ENCODE results near the gene DOK4. TPM values are rescaled to one million over a fixed set of nuclear protein-coding genes. Genes with fewer than 3 reads are reported as not detected.

DOK4 gene
- total RNA-seq, 2 donors from 2014 or later, result 17.9 to 22.1 TPM

- H3K27ac Mint-ChIP-seq, result no peak overlapping the region
- no peaks in the 10 kb centered on the region for H3K9me3 Mint-ChIP-seq
- TF ChIP-seq, protein P1, sequence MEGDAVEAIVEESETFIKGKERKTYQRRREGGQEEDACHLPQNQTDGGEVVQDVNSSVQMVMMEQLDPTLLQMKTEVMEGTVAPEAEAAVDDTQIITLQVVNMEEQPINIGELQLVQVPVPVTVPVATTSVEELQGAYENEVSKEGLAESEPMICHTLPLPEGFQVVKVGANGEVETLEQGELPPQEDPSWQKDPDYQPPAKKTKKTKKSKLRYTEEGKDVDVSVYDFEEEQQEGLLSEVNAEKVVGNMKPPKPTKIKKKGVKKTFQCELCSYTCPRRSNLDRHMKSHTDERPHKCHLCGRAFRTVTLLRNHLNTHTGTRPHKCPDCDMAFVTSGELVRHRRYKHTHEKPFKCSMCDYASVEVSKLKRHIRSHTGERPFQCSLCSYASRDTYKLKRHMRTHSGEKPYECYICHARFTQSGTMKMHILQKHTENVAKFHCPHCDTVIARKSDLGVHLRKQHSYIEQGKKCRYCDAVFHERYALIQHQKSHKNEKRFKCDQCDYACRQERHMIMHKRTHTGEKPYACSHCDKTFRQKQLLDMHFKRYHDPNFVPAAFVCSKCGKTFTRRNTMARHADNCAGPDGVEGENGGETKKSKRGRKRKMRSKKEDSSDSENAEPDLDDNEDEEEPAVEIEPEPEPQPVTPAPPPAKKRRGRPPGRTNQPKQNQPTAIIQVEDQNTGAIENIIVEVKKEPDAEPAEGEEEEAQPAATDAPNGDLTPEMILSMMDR (conservative IDR thresholded peaks at IDR 0.05), result no peak
- no peaks in the 10 kb centered on the region for H3K9me3 ChIP-seq (ENCODE audit: control insufficient read depth, low read length)
- no peak for DNase-seq
- H3K9ac ChIP-seq (ENCODE audit: extremely low read depth, low read length, poor library complexity, severe bottlenecking), result no peak overlapping the region
- H3K36me3 Mint-ChIP-seq (ENCODE audit: low read depth), result peaks cover 38% of the 10 kb centered on the region
- no peaks in the 10 kb centered on the region for H3K27me3 ChIP-seq (ENCODE audit: control insufficient read depth, insufficient read depth, low read length, poor library complexity, severe bottlenecking)
- no peak overlapping the region for H3K4me3 ChIP-seq (ENCODE audit: low read length)
- no peaks in the 10 kb centered on the region for H3K4me1 Mint-ChIP-seq
- H3K4me1 ChIP-seq (ENCODE audit: control insufficient read depth, insufficient read depth, low read length), result no peaks in the 10 kb centered on the region
- H3K4me3 Mint-ChIP-seq, result no peak overlapping the region
- no peaks in the 10 kb centered on the region for H3K27me3 Mint-ChIP-seq (ENCODE audit: insufficient read depth)
- no peak overlapping the region for H3K27ac ChIP-seq (ENCODE audit: low read depth, low read length)
- 94 to 96% methylated on average over 10 of the region's 10 CpGs for WGBS, 2 experiments (ENCODE audit: insufficient coverage in 1 of 2, insufficient read length in 1 of 2)
- H3K36me3 ChIP-seq (ENCODE audit: control insufficient read depth, insufficient read depth, low read length), result peaks cover 39% of the 10 kb centered on the region
Measured at GRCh38 chr16:57452021-57452420, 34.3 kb downstream of the DOK4 start.

DNA sequence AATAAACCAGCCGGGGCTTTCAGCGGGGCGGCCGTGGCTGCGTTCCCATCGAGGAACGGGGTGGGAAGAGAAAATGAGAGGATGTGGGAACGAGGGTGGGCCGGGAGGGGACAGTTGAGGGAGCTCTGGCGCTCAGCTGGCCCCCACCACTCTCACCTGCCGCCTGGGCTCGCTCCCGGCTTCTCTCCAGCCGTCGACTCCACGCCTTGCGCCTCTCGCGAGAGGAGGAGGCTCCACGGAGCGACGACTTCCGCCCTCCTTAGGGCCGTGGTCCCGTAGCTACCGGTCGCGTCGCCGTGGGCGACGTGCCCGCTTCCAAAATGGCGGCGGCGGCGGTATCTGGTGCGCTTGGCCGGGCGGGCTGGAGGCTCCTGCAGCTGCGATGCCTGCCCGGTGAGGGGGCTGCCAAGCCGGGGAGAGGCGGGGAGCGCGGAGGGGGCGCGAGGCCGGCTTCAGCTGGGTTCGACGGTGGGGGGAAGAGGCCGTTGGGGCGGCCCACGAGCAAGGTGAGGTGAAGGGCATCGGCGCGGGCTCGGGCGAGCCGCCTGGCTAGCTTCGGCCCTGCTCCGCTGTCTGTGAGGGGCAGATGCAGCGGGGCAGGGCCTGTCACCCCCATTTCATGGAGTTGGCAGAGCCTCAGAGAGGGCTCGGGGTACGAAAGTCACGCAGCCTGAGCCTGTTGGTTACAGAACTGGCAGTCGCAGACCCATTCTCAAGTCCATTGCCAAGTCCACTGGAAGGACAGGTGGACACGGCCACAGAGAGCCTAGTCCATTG is 38.9 kb downstream of the DOK4 start, which contains the start of the genes CIAPIN1 and COQ9:
Gene CIAPIN1 (minus strand): TSS at position 200 of the 777 bp plus-strand sequence. CDS start 6,457 bp downstream, outside the sequence.
Gene COQ9 (plus strand): TSS at position 294 of the 777 bp plus-strand sequence. CDS start 27 bp downstream, at position 321.
- peak within 1 kb of the TSS; percentile 91 for H3K27ac Mint-ChIP-seq
- Histone ChIP-seq H3K36me3 (ENCODE audit: control insufficient read depth, insufficient read depth, low read length) (peaks cover 32% of the 10 kb centered on the region), H3K9me3 (ENCODE audit: control insufficient read depth, low read length) (no peaks in the 10 kb centered on the region), H3K4me1 (ENCODE audit: control insufficient read depth, insufficient read depth, low read length) (no peaks in the 10 kb centered on the region), H3K27me3 (ENCODE audit: control insufficient read depth, insufficient read depth, low read length, poor library complexity, severe bottlenecking) (no peaks in the 10 kb centered on the region), H3K9ac (ENCODE audit: extremely low read depth, low read length, poor library complexity, severe bottlenecking) (peak within 1 kb of the TSS; percentile 91), H3K4me3 (ENCODE audit: low read length) (peak within 1 kb of the TSS; percentile 100), H3K27ac (ENCODE audit: low read depth, low read length) (peak within 1 kb of the TSS; percentile 67)
- H3K9me3 Mint-ChIP-seq, result peaks cover 11% of the 10 kb centered on the region
- peaks cover 6% of the 10 kb centered on the region for H3K4me1 Mint-ChIP-seq
- 0% methylated on average over 15 to 68 of the region's 68 CpGs for WGBS, 2 experiments (ENCODE audit: insufficient coverage in 1 of 2, insufficient read length in 1 of 2)
- peak; percentile 96 for DNase-seq
- H3K4me3 Mint-ChIP-seq, result peak within 1 kb of the TSS; percentile 88
- peaks cover 19% of the 10 kb centered on the region for H3K36me3 Mint-ChIP-seq (ENCODE audit: low read depth)
- H3K27me3 Mint-ChIP-seq (ENCODE audit: insufficient read depth), result no peaks in the 10 kb centered on the region
- TF ChIP-seq, protein P1 (conservative IDR thresholded peaks at IDR 0.05), result no peak

DNA sequence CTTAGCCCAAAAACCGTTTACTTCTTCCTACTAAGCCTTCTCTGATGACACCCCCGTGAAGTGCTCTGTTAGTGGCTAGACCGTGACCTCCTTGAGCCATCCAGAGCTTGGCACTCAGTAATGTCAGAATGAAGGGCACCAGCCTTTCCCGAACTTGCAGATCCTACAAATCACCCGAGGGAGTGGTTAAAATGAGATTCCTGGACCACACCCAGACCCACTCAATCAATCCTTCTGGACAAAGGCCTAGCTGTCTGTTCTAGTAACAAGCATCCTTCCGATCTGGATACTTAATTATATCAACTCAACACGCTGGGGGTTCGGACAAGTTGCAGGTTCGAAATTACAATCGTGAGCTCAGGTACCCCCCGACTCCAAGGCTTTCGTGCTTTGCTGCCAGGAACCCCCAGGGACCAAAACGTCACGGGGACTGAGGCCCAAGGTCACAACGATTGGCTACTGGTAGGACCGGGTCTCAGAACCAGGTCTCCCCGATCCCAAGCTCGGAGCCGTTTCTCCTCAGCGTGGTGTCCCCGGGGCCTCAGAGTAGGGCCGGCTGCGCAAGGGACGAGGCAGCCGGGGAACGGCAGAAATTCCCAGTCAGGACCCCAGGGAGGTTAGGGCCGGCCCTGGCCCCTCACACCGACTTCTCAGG is 39.6 kb downstream of the DOK4 start:
- peak overlapping the region; percentile 91 for H3K27ac Mint-ChIP-seq
- H3K4me1 ChIP-seq (ENCODE audit: control insufficient read depth, insufficient read depth, low read length), result no peaks in the 10 kb centered on the region
- no peaks in the 10 kb centered on the region for H3K27me3 Mint-ChIP-seq (ENCODE audit: insufficient read depth)

More for the DNA sequence above, 39.6 kb downstream of the DOK4 start:
- TF ChIP-seq, protein P1 (conservative IDR thresholded peaks at IDR 0.05), result no peak
- peaks cover 27% of the 10 kb centered on the region for H3K36me3 ChIP-seq (ENCODE audit: control insufficient read depth, insufficient read depth, low read length)
- no peak for DNase-seq
- peaks cover 22% of the 10 kb centered on the region for H3K36me3 Mint-ChIP-seq (ENCODE audit: low read depth)
- peak overlapping the region; percentile 100 for H3K4me3 ChIP-seq (ENCODE audit: low read length)
- peak overlapping the region; percentile 88 for H3K4me3 Mint-ChIP-seq
- peaks cover 15% of the 10 kb centered on the region for H3K9me3 Mint-ChIP-seq
- H3K27ac ChIP-seq (ENCODE audit: low read depth, low read length), result peak overlapping the region; percentile 67
- peaks cover 3% of the 10 kb centered on the region for H3K9me3 ChIP-seq (ENCODE audit: control insufficient read depth, low read length)
- WGBS, 2 experiments (ENCODE audit: insufficient coverage in 1 of 2, insufficient read length in 1 of 2), result 8 to 14% methylated on average over 12 to 28 of the region's 28 CpGs
- H3K4me1 Mint-ChIP-seq, result peaks cover 6% of the 10 kb centered on the region
- H3K9ac ChIP-seq (ENCODE audit: extremely low read depth, low read length, poor library complexity, severe bottlenecking), result peak overlapping the region; percentile 91
- H3K27me3 ChIP-seq (ENCODE audit: control insufficient read depth, insufficient read depth, low read length, poor library complexity, severe bottlenecking), result no peaks in the 10 kb centered on the region
